HEK293 (cell line): ENCODE measurements around the gene CACNA1C.

ENCODE experiments used
- HOXA7 ChIP-seq: sonication (generic); formaldehyde crosslinking; IDR thresholded peaks from 2 replicates; pipeline ENCODE4 v1.8.1; 2022; ENCODE audit warnings: missing genetic modification reagents, borderline replicate concordance
- TF ChIP-seq, protein P1 (sequence below): fragments of 450-650 bp; formaldehyde crosslinking; IDR thresholded peaks from 2 replicates; pipeline ENCODE4 v1.5.1; 2016; ENCODE audit warnings: missing biosample characterization, missing genetic modification characterization
- TF ChIP-seq, protein P2 (sequence below): IDR thresholded peaks from 2 replicates; pipeline ENCODE4 v1.6.1; 2011; ENCODE audit warnings: mild to moderate bottlenecking, low read depth, low read length, borderline replicate concordance

DNA sequence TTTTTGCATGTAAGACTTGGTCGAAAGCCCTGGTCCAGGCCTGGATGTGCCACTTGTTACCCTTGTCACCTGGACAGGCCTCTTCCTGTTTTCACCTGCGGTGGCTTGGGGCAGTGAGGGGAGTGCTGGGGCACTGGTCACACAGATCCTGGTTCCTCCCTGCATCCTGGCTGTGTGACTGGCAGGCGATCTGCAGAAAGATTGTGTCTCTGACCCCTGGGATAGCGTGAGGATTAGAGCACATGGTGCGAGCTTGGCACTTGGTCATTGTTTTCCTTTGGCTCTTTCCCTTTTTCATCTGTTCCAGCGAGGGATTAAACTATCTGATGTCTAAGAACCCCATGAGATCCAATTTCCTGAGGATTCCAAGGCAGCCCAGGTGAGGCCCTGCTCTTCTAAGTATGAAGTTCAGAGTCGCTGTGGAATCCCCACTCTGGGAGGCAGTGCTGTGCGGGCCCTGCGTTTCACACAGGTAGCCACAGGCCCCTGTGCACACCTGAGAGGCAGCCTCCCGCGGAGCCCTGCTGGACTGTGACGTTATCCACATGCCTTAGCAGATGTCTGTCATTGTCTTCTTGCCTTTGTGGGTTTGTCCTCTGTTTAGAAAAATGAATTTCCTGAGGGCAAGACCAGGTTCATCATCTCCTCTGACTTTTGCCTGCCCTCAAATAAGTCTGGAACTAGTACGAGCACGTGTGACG lies 288.4 kb downstream of the CACNA1C start:
- TF ChIP-seq, protein P1, sequence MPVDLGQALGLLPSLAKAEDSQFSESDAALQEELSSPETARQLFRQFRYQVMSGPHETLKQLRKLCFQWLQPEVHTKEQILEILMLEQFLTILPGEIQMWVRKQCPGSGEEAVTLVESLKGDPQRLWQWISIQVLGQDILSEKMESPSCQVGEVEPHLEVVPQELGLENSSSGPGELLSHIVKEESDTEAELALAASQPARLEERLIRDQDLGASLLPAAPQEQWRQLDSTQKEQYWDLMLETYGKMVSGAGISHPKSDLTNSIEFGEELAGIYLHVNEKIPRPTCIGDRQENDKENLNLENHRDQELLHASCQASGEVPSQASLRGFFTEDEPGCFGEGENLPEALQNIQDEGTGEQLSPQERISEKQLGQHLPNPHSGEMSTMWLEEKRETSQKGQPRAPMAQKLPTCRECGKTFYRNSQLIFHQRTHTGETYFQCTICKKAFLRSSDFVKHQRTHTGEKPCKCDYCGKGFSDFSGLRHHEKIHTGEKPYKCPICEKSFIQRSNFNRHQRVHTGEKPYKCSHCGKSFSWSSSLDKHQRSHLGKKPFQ (tag by site-specific recombination) = no peak
- TF ChIP-seq, protein P2, sequence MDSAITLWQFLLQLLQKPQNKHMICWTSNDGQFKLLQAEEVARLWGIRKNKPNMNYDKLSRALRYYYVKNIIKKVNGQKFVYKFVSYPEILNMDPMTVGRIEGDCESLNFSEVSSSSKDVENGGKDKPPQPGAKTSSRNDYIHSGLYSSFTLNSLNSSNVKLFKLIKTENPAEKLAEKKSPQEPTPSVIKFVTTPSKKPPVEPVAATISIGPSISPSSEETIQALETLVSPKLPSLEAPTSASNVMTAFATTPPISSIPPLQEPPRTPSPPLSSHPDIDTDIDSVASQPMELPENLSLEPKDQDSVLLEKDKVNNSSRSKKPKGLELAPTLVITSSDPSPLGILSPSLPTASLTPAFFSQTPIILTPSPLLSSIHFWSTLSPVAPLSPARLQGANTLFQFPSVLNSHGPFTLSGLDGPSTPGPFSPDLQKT = no peak
- TF ChIP-seq HOXA7 (CRISPR knock-in tag) = no peak
